Right lobe of liver (tissue), 6 donors: ENCODE results near the gene CARD8. TPM values are rescaled to one million over a fixed set of nuclear protein-coding genes. Genes with fewer than 3 reads are reported as not detected.

Experiments
- ATAC-seq, 4 donors: fragments of 200-7000 bp; cut with Tn5 transposase; one replicate each; pipeline ENCODE4 v1.9.1; 2020; ENCODE audit warnings: mild to moderate bottlenecking in 4 of 4, moderate library complexity in 4 of 4
- DNase-seq, 3 donors: peaks; one replicate each; pipeline ENCODE4 v3.0.0-alpha.2; 2020
- H3K27ac ChIP-seq, 3 donors: fragments of 200-600 bp; one replicate each; pipeline ENCODE4 v1.8.0; 2022
- H3K27me3 ChIP-seq, 2 donors: fragments of 200-600 bp; one replicate each; pipeline ENCODE4 v1.8.0; 2022
- H3K36me3 ChIP-seq, 4 donors: fragments of 200-600 bp; sonication (generic) in 1 of 4; one replicate each; pipeline versions ENCODE4 v1.5.1 to v1.8.0; 2017 to 2022; ENCODE audit warnings: control low read depth in 1 of 4
- H3K4me1 ChIP-seq, 4 donors: fragments of 200-600 bp; sonication (generic) in 1 of 4; one replicate each; pipeline versions ENCODE4 v1.5.1 to v1.8.0; 2017 to 2022; ENCODE audit warnings: control low read depth in 1 of 4
- H3K4me3 ChIP-seq, 3 donors: fragments of 200-600 bp; one replicate each; pipeline ENCODE4 v1.8.0; 2022
- H3K9me3 ChIP-seq, 4 donors: fragments of 200-600 bp; sonication (generic) in 1 of 4; one replicate each; pipeline versions ENCODE4 v1.5.1 to v1.8.0; 2017 to 2022; ENCODE audit warnings: control low read depth in 1 of 4
- CTCF ChIP-seq, 4 donors: fragments of 200-600 bp in 3 of 4; fragments of 450-650 bp in 1 of 4; IDR thresholded peaks; one replicate each; pipeline versions ENCODE4 v1.5.1 to v1.8.0; 2016 to 2022; ENCODE audit warnings: antibody characterized with exemption in 4 of 4, mild to moderate bottlenecking in 2 of 4
- POLR2A ChIP-seq: fragments of 450-650 bp; IDR thresholded peaks from one replicate; pipeline ENCODE4 v1.6.1; 2017; ENCODE audit warnings: antibody characterized with exemption, mild to moderate bottlenecking
- WGBS: methylation state at CpG from one replicate; pipeline ENCODE4 v1.1.6; 2018; ENCODE audit warnings: low coverage, low lambda C conversion rate; ENCODE audit not compliant: insufficient coverage; ENCODE audit errors: missing lambda C conversion rate; 5-methylcytosine and 5-hydroxymethylcytosine counted together
- intact Hi-C, 2 donors: fragments of 100-400 bp; cut with DNase I; formaldehyde crosslinking; loops; one replicate each; pipeline versions ENCODE4 v1.11.2 to v1.14.1; 2022
- total RNA-seq, 6 experiments: library from RNA; depleted of rRNA in 2 of 6; stranded (reverse); fragments of >200 nt in 2 of 6; fragmentation: NEBNext Ultra II Directional in 3 of 6; extraction: Animal tissue kit (Norgen Biotek cat#: 25700) in 3 of 6; gene quantifications; one replicate each; pipeline versions ENCODE4 v1.1.0 to v1.2.4, GENCODE V29; 2016 to 2023
- donor health status: DM: no; HTN: yes; CAD: no.
- donor health status: DM: no; HTN: no; CAD: no.
- donor health status: DM: no; HTN: no; CAD: no.
- donor health status: DM: no; HTN: yes; CAD: no.
- donor health status: DM: no; HTN: yes; CAD: no.

Gene CARD8
- total RNA-seq, 6 experiments from 2014 or later, result 15.4 to 24.5 (median 19.8) TPM

GRCh38 chr19:48254529-48254970 is 1.2 kb downstream of the CARD8 start:
- Histone ChIP-seq H3K27me3 (no peaks in the 10 kb centered on the region), H3K36me3 (no peaks in the 10 kb centered on the region), H3K4me1 (peaks cover 0 to 16% (median 0%) of the 10 kb centered on the region in 4 donors), H3K27ac (peak overlapping the region in 2 of 3 donors; percentile 79 to 89), H3K9me3 (no peaks in the 10 kb centered on the region), H3K4me3 (peak overlapping the region in 1 of 3 donors; percentile 67)
- ATAC-seq (no peak), DNase-seq (no peak)
- intact Hi-C loops, result no loop called here
- no peak for TF ChIP-seq CTCF (IDR thresholded peaks at IDR 0.05)
- TF ChIP-seq POLR2A, result no peak
- 84% methylated on average over 4 of the region's 4 CpGs for WGBS

- DNase-seq (no peak), ATAC-seq (no peak)
- no peak overlapping the region for H3K27ac ChIP-seq
- peaks cover 0 to 16% (median 0%) of the 10 kb centered on the region in 4 donors for H3K4me1 ChIP-seq
- intact Hi-C loops, result no loop called here
- H3K36me3 ChIP-seq, result no peaks in the 10 kb centered on the region
- no peaks in the 10 kb centered on the region for H3K9me3 ChIP-seq
- H3K4me3 ChIP-seq, result no peak overlapping the region
- no peak for TF ChIP-seq POLR2A
- TF ChIP-seq CTCF (IDR thresholded peaks at IDR 0.05), result no peak
- H3K27me3 ChIP-seq, result no peaks in the 10 kb centered on the region
These were observed 1.7 kb downstream of the CARD8 start for GRCh38 chr19:48253999-48254398.

GRCh38 chr19:48252609-48253008 is 3.1 kb downstream of the CARD8 start:
- H3K27ac ChIP-seq, result no peak overlapping the region
- no peaks in the 10 kb centered on the region for H3K9me3 ChIP-seq
- intact Hi-C loops, result no loop called here
- DNase-seq (no peak), ATAC-seq (no peak)
- peaks cover 0 to 16% (median 0%) of the 10 kb centered on the region in 4 donors for H3K4me1 ChIP-seq
- no peak overlapping the region for H3K4me3 ChIP-seq
- H3K36me3 ChIP-seq, result no peaks in the 10 kb centered on the region
- no peak for TF ChIP-seq POLR2A
- TF ChIP-seq CTCF (IDR thresholded peaks at IDR 0.05), result no peak
- 60% methylated on average over 2 of the region's 4 CpGs for WGBS
- no peaks in the 10 kb centered on the region for H3K27me3 ChIP-seq

GRCh38 chr19:48250290-48251025 is 5.3 kb downstream of the CARD8 start:
- H3K9me3 ChIP-seq, result no peaks in the 10 kb centered on the region
- H3K4me1 ChIP-seq, result peaks cover 0 to 30% (median 0%) of the 10 kb centered on the region in 4 donors
- ATAC-seq (no peak), DNase-seq (no peak)
- 83% methylated on average over 2 of the region's 2 CpGs for WGBS
- intact Hi-C loops, result no loop called here
- no peaks in the 10 kb centered on the region for H3K36me3 ChIP-seq
- no peak overlapping the region for H3K4me3 ChIP-seq
- TF ChIP-seq CTCF (IDR thresholded peaks at IDR 0.05) (no peak), POLR2A (no peak)
- no peaks in the 10 kb centered on the region for H3K27me3 ChIP-seq
- peak overlapping the region in 2 of 3 donors; percentile 71 to 73 for H3K27ac ChIP-seq
